Keratinocyte (primary cell): ENCODE measurements around the gene STARD8. TPM values are rescaled to one million over a fixed set of nuclear protein-coding genes. Genes with fewer than 3 reads are reported as not detected.
"Not testable (repeated sequence)": the region's sequence is repeated elsewhere in the genome, so short reads cannot be mapped to it uniquely, and the experiment has no call there.

Experiments used
- DNase-seq: peaks from one replicate; pipeline ENCODE4 v3.0.0-alpha.2; 2011; ENCODE audit warnings: low read depth, missing footprints, low spot score
- FAIRE-seq: peaks from 2 replicates; lab custom pipeline; 2011; peaks lifted over from hg19 to GRCh38; lab: Jason Lieb, UNC
- H2AFZ ChIP-seq: 2 replicates; pipeline ENCODE4 v1.6.0; 2012; ENCODE audit warnings: low read length, control low read depth, inconsistent platforms; ENCODE audit not compliant: control insufficient read depth
- H3K27ac ChIP-seq: 2 replicates; pipeline ENCODE4 v1.5.1; 2011; ENCODE audit warnings: low read length; ENCODE audit not compliant: control insufficient read depth, insufficient read depth
- H3K27me3 ChIP-seq: 3 replicates; pipeline ENCODE4 v1.6.0; 2011; ENCODE audit warnings: low read length; ENCODE audit not compliant: control insufficient read depth, insufficient read depth; ENCODE audit errors: extremely low read depth
- H3K36me3 ChIP-seq, 2 experiments: 2 replicates in 1 of 2; 3 replicates in 1 of 2; pipeline ENCODE4 v1.5.1; 2011; ENCODE audit warnings: low read length in 2 of 2, mild to moderate bottlenecking in 1 of 2; ENCODE audit not compliant: control insufficient read depth in 2 of 2, insufficient read depth in 2 of 2; ENCODE audit errors: extremely low read depth in 1 of 2
- H3K4me1 ChIP-seq: 3 replicates; pipeline ENCODE4 v1.5.1; 2011; ENCODE audit warnings: low read length; ENCODE audit not compliant: control insufficient read depth, insufficient read depth; ENCODE audit errors: extremely low read depth
- H3K4me2 ChIP-seq: 3 replicates; pipeline ENCODE4 v1.6.0; 2011; ENCODE audit warnings: low read depth, low read length; ENCODE audit not compliant: control insufficient read depth, insufficient read depth; ENCODE audit errors: extremely low read depth
- H3K4me3 ChIP-seq, 3 experiments: fragments of 200-600 bp in 1 of 3; sonication (generic) in 1 of 3; 2 replicates in 2 of 3; 3 replicates in 1 of 3; pipeline ENCODE4 v1.5.1; 2011 to 2016; ENCODE audit warnings: low read length in 3 of 3, mild to moderate bottlenecking in 3 of 3, control low read depth in 2 of 3, inconsistent platforms in 1 of 3, low read depth in 1 of 3, mixed read lengths in 1 of 3, mixed run types in 1 of 3, moderate library complexity in 1 of 3; ENCODE audit not compliant: control insufficient read depth in 2 of 3, insufficient read depth in 2 of 3; ENCODE audit errors: extremely low read depth in 1 of 3
- H3K79me2 ChIP-seq: 2 replicates; pipeline ENCODE4 v1.6.0; 2012; ENCODE audit warnings: low read length; ENCODE audit not compliant: control insufficient read depth, insufficient read depth
- H3K9ac ChIP-seq: 3 replicates; pipeline ENCODE4 v1.6.0; 2011; ENCODE audit warnings: low read length; ENCODE audit not compliant: control insufficient read depth, insufficient read depth; ENCODE audit errors: extremely low read depth
- H3K9me1 ChIP-seq: 3 replicates; pipeline ENCODE4 v1.6.0; 2011; ENCODE audit warnings: low read length; ENCODE audit not compliant: control insufficient read depth, insufficient read depth; ENCODE audit errors: extremely low read depth
- H3K9me3 ChIP-seq: 2 replicates; pipeline ENCODE4 v1.5.1; 2012; ENCODE audit warnings: low read depth, low read length; ENCODE audit not compliant: control insufficient read depth
- H4K20me1 ChIP-seq: 3 replicates; pipeline ENCODE4 v1.6.0; 2011; ENCODE audit warnings: low read length; ENCODE audit not compliant: control insufficient read depth, insufficient read depth; ENCODE audit errors: extremely low read depth
- CTCF ChIP-seq, 3 experiments: IDR thresholded peaks in 1 of 3; conservative IDR thresholded peaks in 1 of 3; optimal IDR thresholded peaks in 1 of 3; 2 replicates in 2 of 3; 3 replicates in 1 of 3; pipeline versions ENCODE3 to v1.5.1; 2011; ENCODE audit warnings: low read length in 3 of 3, mild to moderate bottlenecking in 3 of 3, moderate library complexity in 2 of 3, control low read depth in 1 of 3, inconsistent platforms in 1 of 3; ENCODE audit not compliant: insufficient read depth in 2 of 3; ENCODE audit errors: extremely low read depth in 1 of 3
- EZH2 ChIP-seq: IDR thresholded peaks from one replicate; pipeline ENCODE4 v1.6.1; 2012; ENCODE audit warnings: inconsistent platforms, mild to moderate bottlenecking, low read length, moderate library complexity
- dilution Hi-C: fragments of 300-500 bp; cut with MboI; formaldehyde crosslinking; loops from one replicate; pipeline ENCODE4 v1.7.0; 2020; ENCODE audit warnings: low sequenced_read_pairs; ENCODE audit not compliant: extremely low pct_ligation_motif_present
- polyA plus RNA-seq, 5 experiments: library from polyadenylated mRNA; depleted of rRNA in 3 of 5; stranded (reverse) in 3 of 5; stranded (forward) in 1 of 5; unstranded in 1 of 5; fragments of >200 nt; gene quantifications; 1 replicate in 1 of 5; 2 replicates in 3 of 5; 3 replicates in 1 of 5; pipeline versions ENCODE4 v1.2.1 to v1.2.3, GENCODE V29; 2011 to 2012; ENCODE audit warnings: missing spikeins in 2 of 5, low read depth in 1 of 5, low replicate concordance in 1 of 5

Gene STARD8
- polyA plus RNA-seq, 1 donor (not counting 4 experiments of a cell fraction or from before 2014, with no cell fraction given), result 0.07 TPM

DNA sequence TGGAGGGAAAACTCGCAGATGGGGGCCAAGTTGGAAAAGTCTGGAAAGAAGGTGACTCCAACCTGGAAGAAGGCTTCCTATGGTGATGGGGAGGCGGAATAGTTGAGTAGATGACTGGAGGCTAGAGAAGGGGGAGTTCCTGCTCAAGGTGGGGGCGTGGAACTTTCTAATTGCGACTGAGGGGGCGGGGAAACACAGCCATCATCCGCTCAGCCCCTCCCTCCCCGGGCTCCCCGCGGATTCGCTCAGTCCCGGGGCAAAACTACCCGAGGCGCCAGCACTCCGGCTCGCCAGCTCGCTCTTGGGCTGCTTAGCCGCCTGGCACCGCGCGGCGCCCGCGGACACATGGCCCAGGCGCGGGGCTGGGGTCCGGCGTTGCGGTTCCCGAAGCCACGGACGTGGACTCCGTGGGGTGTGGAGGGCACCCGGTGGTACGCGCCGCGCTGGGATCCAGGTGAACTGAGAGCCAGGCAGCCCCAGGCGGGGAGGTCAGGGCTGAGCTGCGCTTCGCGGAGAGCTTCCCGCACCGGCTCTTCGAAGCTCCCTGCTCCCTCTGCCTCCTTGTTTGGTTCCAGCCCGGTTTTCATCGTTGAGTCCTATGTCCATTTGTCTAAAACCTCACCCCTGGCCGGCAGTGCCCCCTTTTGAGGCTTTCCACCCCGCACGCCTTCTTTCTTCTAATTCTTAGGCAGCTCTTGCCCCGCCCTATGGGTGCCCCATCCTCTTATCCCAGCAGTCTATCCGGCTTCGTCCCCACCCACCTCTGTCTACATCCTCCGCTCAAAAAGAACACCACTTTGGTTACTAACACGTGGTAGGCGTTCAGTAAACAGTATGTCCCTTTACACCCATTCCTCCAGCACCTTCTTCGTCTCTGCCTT, 38.9 kb downstream of the STARD8 start:
- Histone ChIP-seq H3K27ac (no peak overlapping the region), H3K79me2 (no peaks in the 10 kb centered on the region), H2AFZ (peak overlapping the region; percentile 43), H4K20me1 (no peaks in the 10 kb centered on the region), H3K9me3 (no peaks in the 10 kb centered on the region), H3K36me3 (no peaks in the 10 kb centered on the region), H3K4me3 (peak overlapping the region; percentile 14 to 50 (median 17)), H3K4me2 (peak overlapping the region; percentile 64), H3K9me1 (no peaks in the 10 kb centered on the region), H3K9ac (no peak overlapping the region), H3K4me1 (peaks cover 3% of the 10 kb centered on the region), H3K27me3 (peaks cover 4% of the 10 kb centered on the region)
- no peak for DNase-seq
- dilution Hi-C loops, result no loop called here
- TF ChIP-seq EZH2, result no peak
- TF ChIP-seq CTCF (optimal IDR thresholded peaks at IDR 0.05 in 1 of 3, IDR thresholded peaks at IDR 0.05 in 1 of 3, conservative IDR thresholded peaks at IDR 0.05 in 1 of 3; ENCODE audit: extremely low read depth in 1 of 3, insufficient read depth in 2 of 3, low read length in 3 of 3), result no peak
- no peak for FAIRE-seq

DNA sequence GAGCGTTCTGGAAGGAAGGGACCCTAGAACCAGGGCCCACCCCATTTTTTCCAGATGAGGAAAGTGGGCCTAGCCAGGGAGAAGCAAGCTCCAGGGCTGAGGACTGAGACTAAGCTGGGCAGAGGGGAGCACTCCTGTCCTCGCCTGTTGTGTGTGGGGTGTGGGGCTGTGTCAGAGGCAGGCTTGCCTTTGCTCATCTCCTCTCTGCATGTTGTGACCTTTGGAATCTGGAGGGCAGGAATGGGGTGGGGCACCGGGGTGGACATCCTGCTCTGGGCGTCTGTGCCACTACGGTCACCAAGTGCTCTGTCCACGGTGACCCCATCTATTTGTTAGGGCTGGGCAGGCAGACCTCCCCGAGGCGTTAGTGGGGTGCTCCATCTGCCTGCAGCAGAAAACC, 41.5 kb downstream of the STARD8 start:
- DNase-seq, H3K4me2 ChIP-seq, H2AFZ ChIP-seq, H3K36me3 ChIP-seq, H3K27me3 ChIP-seq, H4K20me1 ChIP-seq, H3K4me1 ChIP-seq, dilution Hi-C loops, H3K9me1 ChIP-seq, H3K9me3 ChIP-seq, H3K9ac ChIP-seq, H3K79me2 ChIP-seq, H3K27ac ChIP-seq, FAIRE-seq, H3K4me3 ChIP-seq: not testable (repeated sequence)
